ENCODE results near the gene TAF15.

Gene TAF15

GRCh38 chr17:35766489-35766877 is 42.8 kb upstream of the TAF15 start:
- TF ChIP-seq EZH2 (IDR thresholded peaks at IDR 0.05) (no peak), FOXP2 (optimal IDR thresholded peaks at IDR 0.05; ENCODE audit: control extremely low read depth, extremely low read length, insufficient read depth) (no peak), POLR2AphosphoS5 (IDR thresholded peaks at IDR 0.05; ENCODE audit: borderline replicate concordance, low read depth, low read length) (no peak)
- H3K27ac ChIP-seq: no peak overlapping the region
- no peaks in the 10 kb centered on the region for H3K36me3 ChIP-seq (ENCODE audit: insufficient read depth, low read length)
- no peaks in the 10 kb centered on the region for H3K9me3 ChIP-seq (ENCODE audit: low read depth, low read length)
- no peak overlapping the region for H3K4me3 ChIP-seq
- no peak for DNase-seq (ENCODE audit: low read depth, low spot score)
- H3K9ac ChIP-seq (ENCODE audit: insufficient read length): no peak overlapping the region

- TF ChIP-seq FOXP2 (optimal IDR thresholded peaks at IDR 0.05; ENCODE audit: control extremely low read depth, extremely low read length, insufficient read depth) (no peak), EZH2 (IDR thresholded peaks at IDR 0.05) (no peak), POLR2AphosphoS5 (IDR thresholded peaks at IDR 0.05; ENCODE audit: borderline replicate concordance, low read depth, low read length) (no peak)
- DNase-seq (ENCODE audit: low read depth, low spot score): no peak
- Histone ChIP-seq H3K9me3 (ENCODE audit: low read depth, low read length) (no peaks in the 10 kb centered on the region), H3K4me3 (no peak overlapping the region), H3K9ac (ENCODE audit: insufficient read length) (no peak overlapping the region), H3K27ac (no peak overlapping the region), H3K36me3 (ENCODE audit: insufficient read depth, low read length) (no peaks in the 10 kb centered on the region)
Observed at GRCh38 chr17:35766903-35767510, 42.3 kb upstream of the TAF15 start.

GRCh38 chr17:35768797-35769196 is 40.5 kb upstream of the TAF15 start:
- H3K36me3 ChIP-seq (ENCODE audit: insufficient read depth, low read length): no peaks in the 10 kb centered on the region
- no peak overlapping the region for H3K4me3 ChIP-seq
- H3K27ac ChIP-seq: no peak overlapping the region
- no peak for DNase-seq (ENCODE audit: low read depth, low spot score)
- no peaks in the 10 kb centered on the region for H3K9me3 ChIP-seq (ENCODE audit: low read depth, low read length)
- TF ChIP-seq FOXP2 (optimal IDR thresholded peaks at IDR 0.05; ENCODE audit: control extremely low read depth, extremely low read length, insufficient read depth): no peak
- TF ChIP-seq EZH2 (IDR thresholded peaks at IDR 0.05): no peak
- TF ChIP-seq POLR2AphosphoS5 (IDR thresholded peaks at IDR 0.05; ENCODE audit: borderline replicate concordance, low read depth, low read length): no peak
- H3K9ac ChIP-seq (ENCODE audit: insufficient read length): no peak overlapping the region

- Histone ChIP-seq H3K9me3 (ENCODE audit: low read depth, low read length) (no peaks in the 10 kb centered on the region), H3K27ac (no peak overlapping the region), H3K36me3 (ENCODE audit: insufficient read depth, low read length) (no peaks in the 10 kb centered on the region), H3K9ac (ENCODE audit: insufficient read length) (no peak overlapping the region), H3K4me3 (no peak overlapping the region)
- no peak for DNase-seq (ENCODE audit: low read depth, low spot score)
- TF ChIP-seq EZH2 (IDR thresholded peaks at IDR 0.05): no peak
- TF ChIP-seq FOXP2 (optimal IDR thresholded peaks at IDR 0.05; ENCODE audit: control extremely low read depth, extremely low read length, insufficient read depth): no peak
- no peak for TF ChIP-seq POLR2AphosphoS5 (IDR thresholded peaks at IDR 0.05; ENCODE audit: borderline replicate concordance, low read depth, low read length)
Observed at GRCh38 chr17:35769895-35770486, 39.3 kb upstream of the TAF15 start.

- no peak overlapping the region for H3K4me3 ChIP-seq
- TF ChIP-seq EZH2 (IDR thresholded peaks at IDR 0.05) (no peak), FOXP2 (optimal IDR thresholded peaks at IDR 0.05; ENCODE audit: control extremely low read depth, extremely low read length, insufficient read depth) (no peak), POLR2AphosphoS5 (IDR thresholded peaks at IDR 0.05; ENCODE audit: borderline replicate concordance, low read depth, low read length) (no peak)
- no peaks in the 10 kb centered on the region for H3K36me3 ChIP-seq (ENCODE audit: insufficient read depth, low read length)
- no peak overlapping the region for H3K9ac ChIP-seq (ENCODE audit: insufficient read length)
- no peak for DNase-seq (ENCODE audit: low read depth, low spot score)
- H3K9me3 ChIP-seq (ENCODE audit: low read depth, low read length): no peaks in the 10 kb centered on the region
- H3K27ac ChIP-seq: no peak overlapping the region
Observed at GRCh38 chr17:35773129-35773528, 36.2 kb upstream of the TAF15 start.

- Histone ChIP-seq H3K9ac (ENCODE audit: insufficient read length) (no peak overlapping the region), H3K4me3 (no peak overlapping the region), H3K27ac (no peak overlapping the region), H3K36me3 (ENCODE audit: insufficient read depth, low read length) (no peaks in the 10 kb centered on the region), H3K9me3 (ENCODE audit: low read depth, low read length) (no peaks in the 10 kb centered on the region)
- DNase-seq (ENCODE audit: low read depth, low spot score): no peak
- no peak for TF ChIP-seq POLR2AphosphoS5 (IDR thresholded peaks at IDR 0.05; ENCODE audit: borderline replicate concordance, low read depth, low read length)
- no peak for TF ChIP-seq FOXP2 (optimal IDR thresholded peaks at IDR 0.05; ENCODE audit: control extremely low read depth, extremely low read length, insufficient read depth)
Observed at GRCh38 chr17:35773679-35774425, 35.4 kb upstream of the TAF15 start.

GRCh38 chr17:35774499-35774898 is 34.8 kb upstream of the TAF15 start:
- no peak for DNase-seq (ENCODE audit: low read depth, low spot score)
- no peaks in the 10 kb centered on the region for H3K36me3 ChIP-seq (ENCODE audit: insufficient read depth, low read length)
- no peak overlapping the region for H3K27ac ChIP-seq

GRCh38 chr17:35775039-35775438 is 34.2 kb upstream of the TAF15 start:
- no peak for TF ChIP-seq POLR2AphosphoS5 (IDR thresholded peaks at IDR 0.05; ENCODE audit: borderline replicate concordance, low read depth, low read length)
- no peak for TF ChIP-seq EZH2 (IDR thresholded peaks at IDR 0.05)
- TF ChIP-seq FOXP2 (optimal IDR thresholded peaks at IDR 0.05; ENCODE audit: control extremely low read depth, extremely low read length, insufficient read depth): no peak
- no peak overlapping the region for H3K9ac ChIP-seq (ENCODE audit: insufficient read length)
- H3K9me3 ChIP-seq (ENCODE audit: low read depth, low read length): no peaks in the 10 kb centered on the region
- no peak for DNase-seq (ENCODE audit: low read depth, low spot score)
- H3K4me3 ChIP-seq: no peak overlapping the region
- H3K36me3 ChIP-seq (ENCODE audit: insufficient read depth, low read length): no peaks in the 10 kb centered on the region
- no peak overlapping the region for H3K27ac ChIP-seq

More at GRCh38 chr17:35774499-35774898, 34.8 kb upstream of the TAF15 start:
- Histone ChIP-seq H3K4me3 (no peak overlapping the region), H3K9me3 (ENCODE audit: low read depth, low read length) (no peaks in the 10 kb centered on the region), H3K9ac (ENCODE audit: insufficient read length) (no peak overlapping the region)
- TF ChIP-seq EZH2 (IDR thresholded peaks at IDR 0.05): no peak
- TF ChIP-seq POLR2AphosphoS5 (IDR thresholded peaks at IDR 0.05; ENCODE audit: borderline replicate concordance, low read depth, low read length): no peak
- no peak for TF ChIP-seq FOXP2 (optimal IDR thresholded peaks at IDR 0.05; ENCODE audit: control extremely low read depth, extremely low read length, insufficient read depth)
